ENCODE data around the gene MOG.

MOG gene

GRCh38 chr6:29674008-29674407 is 17.1 kb downstream of the MOG start:
- DNase-seq (ENCODE audit: low read depth in 4 of 4, low spot score in 1 of 4): no peak

GRCh38 chr6:29675561-29675960 is 18.7 kb downstream of the MOG start:
- no peak for DNase-seq (ENCODE audit: low read depth in 4 of 4, low spot score in 1 of 4)

DNA sequence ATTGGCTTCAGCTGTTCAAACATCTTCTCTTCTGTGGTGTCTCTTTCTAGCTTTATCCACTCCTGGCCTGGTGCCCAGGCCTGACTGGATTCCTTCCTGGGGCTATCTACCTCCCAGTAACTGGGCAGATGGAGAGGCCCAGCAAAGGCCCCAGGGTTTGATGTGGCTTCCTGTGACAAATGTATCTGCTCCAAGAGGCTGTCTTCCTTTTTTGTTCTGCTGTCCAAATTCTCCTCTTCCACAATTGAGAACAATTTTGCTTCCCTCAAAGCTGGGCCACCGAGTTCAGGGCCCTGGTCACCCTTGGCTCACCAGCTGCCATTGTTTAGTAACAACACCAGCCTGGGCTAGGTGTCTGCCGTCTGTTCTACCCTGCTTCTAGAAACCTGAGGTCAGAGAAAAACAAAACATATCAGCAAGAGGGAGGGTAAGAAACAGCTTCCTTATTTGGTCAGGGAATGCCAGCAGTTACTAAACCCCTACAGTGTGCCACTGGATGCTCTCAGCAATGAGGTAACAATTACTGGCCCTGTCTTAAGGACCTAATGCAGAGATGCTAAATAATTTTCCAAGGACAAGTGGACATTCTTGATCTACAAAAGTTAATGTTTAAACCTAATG is 20.2 kb downstream of the MOG start:
- DNase-seq (ENCODE audit: low read depth in 4 of 4, low spot score in 1 of 4): no peak

- DNase-seq (ENCODE audit: low read depth in 4 of 4, low spot score in 1 of 4): no peak
These were observed 21.2 kb downstream of the MOG start for GRCh38 chr6:29678114-29678513.

- DNase-seq (ENCODE audit: low read depth in 4 of 4, low spot score in 1 of 4): no peak
These were observed 23.1 kb downstream of the MOG start for GRCh38 chr6:29679962-29680361.

DNA sequence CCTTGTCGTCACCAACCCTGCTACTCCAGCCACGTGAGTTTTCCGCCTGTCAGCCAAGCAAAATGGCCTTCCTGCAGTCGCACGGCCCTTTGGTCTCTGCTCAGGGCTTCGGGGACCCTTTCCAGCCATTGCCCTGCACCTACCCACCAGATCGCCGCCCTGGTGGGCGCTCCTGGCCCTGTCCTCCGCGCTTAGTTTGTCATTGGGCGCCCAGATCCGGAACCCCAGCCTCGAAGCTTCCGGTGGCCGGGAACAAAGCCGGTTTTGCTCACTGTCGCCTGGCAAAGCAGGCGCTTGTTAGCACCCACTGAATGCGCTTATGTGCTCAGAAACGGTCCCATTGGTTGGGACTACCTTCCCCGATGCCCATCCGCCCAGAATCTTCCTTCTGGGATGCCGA is 23.5 kb downstream of the MOG start:
- no peak for DNase-seq (ENCODE audit: low read depth in 4 of 4, low spot score in 1 of 4)

GRCh38 chr6:29680904-29681303 is 24.0 kb downstream of the MOG start, which contains the start of gene ZFP57:
Gene ZFP57, minus strand, starts transcription at chr6:29681152. Its CDS starts 4,149 bp downstream, at chr6:29677003.
- DNase-seq (ENCODE audit: low read depth in 4 of 4, low spot score in 1 of 4): no peak

GRCh38 chr6:29681811-29682210 is 24.9 kb downstream of the MOG start:
- no peak for DNase-seq (ENCODE audit: low read depth in 4 of 4, low spot score in 1 of 4)

- DNase-seq (ENCODE audit: low read depth in 4 of 4, low spot score in 1 of 4): no peak
These were observed 28.9 kb downstream of the MOG start for GRCh38 chr6:29685718-29686326.

- no peak for DNase-seq (ENCODE audit: low read depth in 4 of 4, low spot score in 1 of 4)
These were observed 37.7 kb downstream of the MOG start for GRCh38 chr6:29694637-29695036.

- no peak for DNase-seq (ENCODE audit: low read depth in 4 of 4, low spot score in 1 of 4)
These were observed 39.5 kb downstream of the MOG start for GRCh38 chr6:29696147-29697125.

DNA sequence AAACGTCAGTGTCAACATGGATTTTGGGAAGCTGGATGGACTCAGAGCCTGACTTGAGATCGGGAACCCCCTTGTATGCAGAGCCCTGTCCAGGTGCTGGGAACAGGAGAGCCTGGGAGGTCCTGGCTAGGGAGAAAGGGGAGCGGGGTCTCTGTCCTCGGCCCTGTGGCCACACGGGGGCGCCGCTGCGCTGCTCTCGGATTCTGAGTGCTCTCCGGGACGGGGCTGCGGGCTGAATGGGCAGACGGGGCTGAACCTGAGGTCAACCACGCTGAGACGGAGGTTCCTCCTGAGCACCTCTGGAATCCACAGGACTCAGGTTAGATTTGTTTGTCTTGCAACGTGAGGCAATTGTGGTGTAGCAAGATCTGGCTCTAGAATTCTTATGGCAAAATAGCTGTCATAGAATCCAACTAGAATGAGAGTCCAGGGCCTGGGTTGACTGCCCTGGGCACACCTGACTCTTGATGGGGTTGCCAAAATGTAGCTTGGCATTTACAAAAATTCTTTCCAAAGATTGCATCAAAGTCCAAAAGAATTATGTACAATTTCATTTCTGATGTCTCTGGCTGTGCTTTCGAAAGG is 45.7 kb downstream of the MOG start:
- DNase-seq (ENCODE audit: low read depth in 4 of 4, low spot score in 1 of 4): peak; percentile 61 to 76 (median 68)

GRCh38 chr6:29705389-29706231 is 48.7 kb downstream of the MOG start:
- no peak for DNase-seq (ENCODE audit: low read depth in 4 of 4, low spot score in 1 of 4)

- no peak for DNase-seq (ENCODE audit: low read depth in 4 of 4, low spot score in 1 of 4)
These were observed 51.7 kb downstream of the MOG start for GRCh38 chr6:29708432-29709179.

DNA sequence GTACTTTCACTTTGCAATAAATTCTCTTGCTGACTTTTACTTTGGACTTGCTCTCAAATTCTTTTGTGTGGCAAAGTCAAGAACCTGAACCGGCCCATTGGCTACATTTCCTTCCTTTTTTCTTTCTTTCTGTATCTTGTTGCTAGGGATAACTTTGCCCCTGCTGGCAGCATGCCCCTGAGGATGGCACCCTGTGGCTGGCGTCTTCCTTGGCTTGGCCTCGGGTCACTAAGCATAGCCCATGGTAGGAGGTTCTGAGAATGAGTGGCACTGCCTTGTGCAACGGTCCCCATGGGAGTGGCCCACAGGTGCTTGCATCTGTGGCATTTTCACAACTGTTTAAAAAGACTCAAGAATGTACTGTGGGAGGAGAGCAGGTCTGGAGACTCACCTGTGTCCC is 52.3 kb downstream of the MOG start:
- no peak for DNase-seq (ENCODE audit: low read depth in 4 of 4, low spot score in 1 of 4)

- no peak for DNase-seq (ENCODE audit: low read depth in 4 of 4, low spot score in 1 of 4)
These were observed 53.5 kb downstream of the MOG start for GRCh38 chr6:29710281-29710941.

DNA sequence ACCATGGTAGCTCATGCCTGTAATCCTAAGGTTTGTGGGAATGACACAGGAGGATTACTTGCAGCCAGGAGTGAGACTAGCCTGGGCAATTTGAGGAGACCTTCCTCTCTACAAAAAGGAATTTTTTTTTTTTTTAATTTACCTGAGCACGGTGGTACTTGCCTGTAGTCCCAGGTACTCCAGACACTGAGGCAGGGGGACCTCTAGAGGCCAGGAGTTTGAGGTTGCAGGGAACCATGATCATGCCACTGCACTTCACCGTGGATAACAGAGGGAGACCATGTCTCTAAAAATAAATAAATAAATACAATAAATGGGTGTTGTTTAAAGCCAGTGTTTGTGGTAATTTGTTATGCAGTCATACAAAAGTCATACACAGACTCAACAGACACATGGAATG is 64.0 kb downstream of the MOG start:
- no peak for DNase-seq (ENCODE audit: low read depth in 4 of 4, low spot score in 1 of 4)
